NCI-H82 treated with DMSO at 0.1 percent for 48 hours (cell line): ENCODE data around the gene LSMEM2.
"Not testable (repeated sequence)": the region's sequence is repeated elsewhere in the genome, so short reads cannot be mapped to it uniquely, and the experiment has no call there.

Source experiments
- DNase-seq: peaks from one replicate; lab custom pipeline; 2025; ENCODE audit not compliant: unreplicated experiment; lab: John Stamatoyannopoulos, UW

The LSMEM2 gene

DNA sequence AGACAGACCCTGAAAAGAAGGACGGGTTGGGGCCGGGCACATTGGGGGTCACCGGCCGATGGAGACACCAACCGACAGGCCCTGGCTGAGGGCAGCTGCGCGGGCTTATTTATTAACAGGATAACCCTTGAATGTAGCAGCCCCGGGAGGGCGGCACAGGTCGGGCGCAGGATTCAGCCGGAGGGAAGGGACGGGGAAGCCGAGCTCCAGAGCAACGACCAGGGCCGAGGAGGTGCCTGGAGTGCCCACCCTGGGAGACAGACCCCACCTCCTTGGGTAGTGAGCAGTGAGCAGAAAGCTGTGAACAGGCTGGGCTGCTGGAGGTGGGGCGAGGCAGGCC lies 2.2 kb upstream of the LSMEM2 start:
- no peak for DNase-seq

GRCh38 chr3:50278123-50278879 lies 586 bp upstream of the LSMEM2 start:
- no peak for DNase-seq

- DNase-seq: no peak
Observed at GRCh38 chr3:50279255-50280016, 549 bp downstream of the LSMEM2 start.

GRCh38 chr3:50284121-50284520 lies 5.2 kb downstream of the LSMEM2 start:
- not testable (repeated sequence) for DNase-seq

DNA sequence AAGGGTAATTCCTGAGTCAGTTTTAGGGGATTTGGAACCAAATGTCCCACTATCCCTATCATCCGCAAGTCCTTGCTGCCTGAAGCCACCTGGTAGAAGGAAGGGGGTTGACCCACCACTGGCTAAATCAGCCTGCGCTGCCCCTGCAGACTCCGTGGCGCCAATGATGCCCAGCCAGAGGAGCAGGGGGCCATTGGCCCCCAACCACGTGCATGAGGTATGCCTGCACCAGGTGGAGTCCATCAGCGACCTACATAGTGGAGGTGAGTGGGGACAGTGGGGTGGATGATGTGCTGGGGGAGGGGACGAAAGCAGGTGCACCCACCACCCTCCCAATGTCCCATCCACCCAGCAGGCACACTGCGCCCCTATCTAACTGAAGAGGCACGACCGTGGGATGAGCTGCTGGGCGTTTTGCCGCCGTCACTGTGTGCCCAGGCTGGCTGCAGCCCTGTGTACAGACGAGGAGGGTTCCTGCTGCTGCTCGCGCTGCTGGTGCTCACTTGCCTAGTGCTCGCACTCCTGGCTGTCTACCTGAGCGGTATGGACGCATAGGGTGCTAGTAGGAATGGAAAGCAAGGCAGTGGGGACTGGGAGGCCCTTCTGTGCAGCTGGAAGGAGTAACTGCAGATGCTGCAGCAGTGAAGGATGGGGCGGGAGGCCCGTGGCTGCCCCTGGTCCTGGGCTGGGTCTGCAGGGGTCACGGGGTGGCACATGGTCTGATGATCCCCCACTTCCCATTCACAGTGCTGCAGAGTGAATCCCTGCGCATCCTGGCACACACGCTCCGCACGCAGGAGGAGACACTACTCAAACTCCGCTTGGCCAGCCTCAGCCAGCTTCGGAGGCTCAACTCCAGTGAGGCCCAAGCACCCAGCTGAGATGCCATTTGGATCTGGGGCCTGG lies 7.7 kb downstream of the LSMEM2 start:
- no peak for DNase-seq

GRCh38 chr3:50287262-50287661 lies 8.4 kb downstream of the LSMEM2 start:
- no peak for DNase-seq

DNA sequence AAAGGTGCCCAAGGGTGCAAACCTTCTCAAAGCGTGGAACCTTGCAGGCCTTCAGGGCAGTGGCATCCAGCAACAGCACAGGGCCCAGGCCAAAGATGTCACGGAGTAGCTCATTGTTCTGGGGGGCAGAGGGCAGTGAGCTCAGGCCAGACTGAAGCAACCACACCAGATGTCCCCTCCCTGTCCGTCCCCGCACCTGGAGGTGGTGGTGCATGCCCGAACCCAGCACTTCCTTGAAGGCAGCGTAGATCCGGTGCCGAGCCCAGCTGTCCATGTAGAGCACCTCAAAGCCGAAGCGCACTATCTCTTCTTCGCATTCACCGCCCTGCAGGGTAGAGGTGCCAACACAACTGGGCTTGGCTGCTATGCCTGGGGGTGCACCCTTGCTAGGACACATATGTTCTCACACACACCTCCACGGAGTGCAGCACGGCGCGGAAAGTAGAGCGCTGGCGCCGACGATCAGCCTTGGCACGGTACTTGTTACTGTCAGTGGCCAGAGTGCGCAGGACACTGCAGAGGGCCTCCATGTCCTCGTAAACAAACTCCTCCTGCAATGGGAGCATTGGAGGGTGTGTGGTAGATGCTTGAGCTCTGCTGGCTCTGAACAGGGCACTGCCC lies 9.6 kb downstream of the LSMEM2 start:
- DNase-seq: no peak

DNA sequence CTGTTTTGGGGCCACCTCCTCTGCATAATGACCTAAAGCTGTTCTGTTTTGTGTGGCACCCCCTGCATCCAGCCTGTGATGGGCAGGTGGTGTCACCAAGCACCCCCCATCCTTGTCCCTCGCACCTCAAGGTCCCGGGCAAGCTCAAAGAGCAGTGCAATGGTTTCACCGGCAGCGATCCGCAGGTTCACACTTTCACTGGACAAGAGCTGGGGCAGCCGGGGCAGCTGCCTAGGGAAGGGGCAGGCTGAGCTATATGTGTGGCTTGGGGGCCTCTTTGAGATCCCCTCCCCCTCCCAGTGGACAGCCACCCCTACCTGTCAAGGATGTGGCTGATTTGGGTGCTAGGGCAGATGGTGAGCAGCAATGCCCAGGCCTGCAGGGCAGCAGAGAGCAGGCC lies 10.2 kb downstream of the LSMEM2 start:
- DNase-seq: no peak

DNA sequence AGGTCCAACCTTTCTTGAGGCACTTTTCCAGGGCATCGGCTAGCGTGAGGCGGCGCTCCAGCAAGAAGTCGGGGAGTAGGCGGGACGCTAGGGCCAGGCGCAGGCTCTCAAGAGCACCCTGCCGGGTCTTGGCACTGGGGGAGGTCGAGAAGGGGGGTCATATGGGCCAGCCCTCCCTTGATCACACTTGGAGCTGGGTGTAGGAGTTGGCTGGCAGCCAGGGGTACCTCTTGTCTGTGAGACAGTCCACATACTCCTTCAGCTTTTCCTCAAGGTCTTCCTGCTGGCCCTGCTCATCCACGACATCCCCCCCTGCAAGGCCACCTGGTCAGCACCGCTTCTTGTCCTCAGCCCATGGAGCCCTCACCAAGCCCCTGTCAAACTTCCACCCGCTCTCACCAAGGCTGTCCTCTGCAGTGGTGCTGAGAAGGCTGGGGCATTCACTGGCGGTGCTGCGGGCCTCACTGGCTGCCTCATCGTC lies 11.3 kb downstream of the LSMEM2 start:
- no peak for DNase-seq

DNA sequence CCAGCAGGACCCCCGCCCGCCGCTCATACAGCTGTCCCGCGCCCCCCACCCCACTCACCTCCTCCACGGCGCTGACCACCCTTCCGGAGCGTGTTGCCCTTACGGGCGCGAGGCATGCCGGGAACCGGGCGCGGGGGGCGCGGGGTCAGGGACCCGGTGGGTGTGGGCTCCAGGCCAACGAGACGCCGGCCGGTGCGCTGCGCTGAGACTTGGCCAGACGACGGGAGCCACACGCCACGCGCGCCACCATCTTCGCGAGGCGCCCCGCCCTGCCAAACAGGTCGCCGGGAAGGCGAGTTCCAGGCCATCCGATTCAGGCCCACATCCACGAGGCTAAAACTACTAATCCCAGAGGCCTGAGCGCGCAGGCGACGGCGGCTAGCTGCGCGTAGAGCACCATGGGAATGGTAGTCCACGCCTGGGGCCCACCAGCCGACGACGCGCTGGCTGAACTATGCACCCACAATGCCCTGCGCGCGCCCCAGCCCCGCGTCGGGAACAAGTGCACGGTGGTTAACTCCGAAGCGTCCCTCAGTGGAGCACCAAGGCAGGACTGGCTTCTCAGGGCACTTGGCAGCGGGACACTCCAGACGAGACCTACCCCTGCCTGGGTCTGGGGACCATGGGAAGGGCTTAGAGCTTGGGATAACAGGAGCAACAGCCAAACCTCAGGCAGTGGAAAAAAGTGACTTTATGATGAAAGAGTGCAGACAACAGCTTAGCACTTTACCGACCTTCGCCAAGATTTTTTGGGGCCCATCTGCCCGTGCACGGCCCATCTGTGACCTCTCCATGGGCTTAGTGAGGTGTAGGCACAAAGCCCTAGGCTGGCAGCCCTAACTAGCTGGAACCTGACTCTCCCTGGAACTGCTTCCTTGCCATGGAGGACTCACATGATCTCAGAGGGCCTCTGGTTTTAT lies 13.5 kb downstream of the LSMEM2 start, which contains the start of gene IFRD2:
TSS of gene IFRD2 (minus strand) at position 271 of the 920 bp plus-strand sequence. CDS start at position 116, 155 bp downstream.
- DNase-seq: peak; percentile 90

DNA sequence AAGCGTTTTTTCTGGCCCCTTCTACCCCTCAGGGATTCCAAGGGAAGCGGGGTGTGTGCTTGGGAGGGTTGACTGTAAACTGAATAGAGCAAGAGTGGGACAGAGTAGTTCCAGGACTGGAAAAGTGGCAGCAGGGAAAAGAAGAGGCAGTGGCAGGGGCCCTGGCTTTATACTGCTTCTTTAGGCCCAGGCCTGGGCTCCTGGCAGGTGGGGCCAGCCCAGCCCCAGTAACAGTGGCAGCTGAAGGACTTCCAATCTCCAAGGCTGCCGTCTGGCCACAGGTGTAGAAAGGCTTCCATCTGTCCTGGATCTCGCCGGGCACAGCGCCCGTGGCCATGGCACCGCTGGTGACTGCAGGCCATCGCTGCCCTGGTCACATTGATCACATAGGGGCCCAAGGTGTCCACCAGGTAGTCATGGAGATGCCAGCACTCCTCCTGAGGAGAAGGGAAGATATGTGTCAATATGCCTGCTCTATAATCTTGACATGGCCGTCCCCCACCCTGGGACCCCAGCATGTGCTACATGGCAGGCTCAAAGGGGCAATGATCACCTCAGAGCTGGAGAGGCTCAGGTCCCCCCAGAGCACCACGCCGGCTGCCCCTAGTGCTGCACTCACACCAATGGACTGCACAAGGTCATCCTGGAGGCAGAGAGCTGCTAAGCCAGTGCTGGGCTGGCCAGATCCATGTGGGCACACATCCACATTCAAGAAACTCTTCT lies 14.4 kb downstream of the LSMEM2 start:
- DNase-seq: no peak

DNA sequence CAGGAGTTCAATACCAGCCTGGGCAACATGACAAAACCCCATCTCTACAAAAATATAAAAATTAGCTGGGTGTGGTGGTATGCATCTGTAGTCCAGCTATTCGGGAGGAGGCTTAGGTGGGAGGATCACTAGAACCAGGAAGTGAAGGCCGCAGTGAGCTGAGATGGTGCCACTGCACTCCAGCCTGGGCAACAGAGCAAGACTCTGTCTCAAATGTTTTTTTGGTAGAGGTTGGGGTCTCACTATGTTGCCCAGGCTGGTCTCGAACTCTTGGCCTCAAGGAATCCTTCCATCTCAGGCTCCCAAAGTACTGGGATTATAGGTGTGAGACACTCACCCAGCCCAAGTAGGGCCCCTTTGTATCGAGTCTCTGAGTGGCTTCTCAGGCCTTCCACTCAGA lies 15.2 kb downstream of the LSMEM2 start:
- DNase-seq: no peak

- no peak for DNase-seq
Observed at GRCh38 chr3:50294492-50295403, 15.9 kb downstream of the LSMEM2 start.

GRCh38 chr3:50295553-50296431 lies 16.9 kb downstream of the LSMEM2 start:
- DNase-seq: no peak

GRCh38 chr3:50296721-50297383 lies 18.0 kb downstream of the LSMEM2 start:
- DNase-seq: no peak

- no peak for DNase-seq
Observed at GRCh38 chr3:50297384-50297775, 18.5 kb downstream of the LSMEM2 start.
